ENCODE measurements around the gene RDH14.

Gene RDH14

DNA sequence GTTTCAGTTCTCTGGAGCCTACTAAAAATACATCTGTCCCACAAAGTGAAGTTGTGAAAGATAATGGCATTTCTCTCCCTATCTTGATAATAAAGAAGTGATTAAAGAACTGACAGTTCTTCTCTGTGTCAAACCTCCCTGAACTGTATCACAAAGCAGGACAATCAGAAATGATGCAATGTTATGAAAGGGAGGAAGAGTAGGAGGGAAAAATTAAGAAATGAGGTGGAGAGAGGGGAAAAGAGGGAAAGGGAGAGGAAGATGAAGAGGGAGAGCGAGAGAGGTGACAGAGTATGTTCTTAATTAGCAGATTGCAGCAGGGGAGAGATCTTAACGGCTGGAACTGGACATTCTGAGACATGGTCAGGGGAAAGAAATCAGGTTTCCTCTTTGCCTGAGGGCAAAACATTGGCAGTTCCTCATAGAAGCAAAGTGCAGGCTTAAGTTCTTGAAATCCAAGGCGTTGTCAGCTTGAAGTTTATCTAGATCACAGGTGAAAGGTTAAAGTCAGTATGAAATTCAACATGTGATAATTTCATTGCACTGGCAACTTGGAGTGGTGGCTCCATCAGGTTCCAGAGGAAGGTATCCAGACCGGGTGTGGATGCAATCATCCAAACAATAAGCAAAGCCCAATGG, 54.6 kb downstream of the RDH14 start:
- ChIA-PET CTCF (interaction anchor here (0.6 to 1.1 kb wide), 2 partner anchors 13 to 22 kb away, joined by 3 read pairs; no protein-coding TSS in a partner anchor), POLR2A (no interaction called here)

More for the DNA sequence above, 54.6 kb downstream of the RDH14 start:
- 0 out of 2 replicates have a peak, but pooled peaks cover 3% of the 10 kb centered on the region for H3K4me1 ChIP-seq (ENCODE audit: control insufficient read depth, insufficient read depth, low read length)
- no peak overlapping the region for H3K4me3 ChIP-seq (ENCODE audit: low read depth, low read length)
- H3K27ac ChIP-seq (ENCODE audit: extremely low read depth, low read depth, low read length): no peak overlapping the region
- H3K9me3 ChIP-seq (ENCODE audit: control insufficient read depth, insufficient read depth, low read depth, low read length): no peaks in the 10 kb centered on the region
- TF ChIP-seq ZNF16 (tag by site-specific recombination; IDR thresholded peaks at IDR 0.05; ENCODE audit: low read depth) (no peak), KLF16 (tag by site-specific recombination; IDR thresholded peaks at IDR 0.05) (no peak), ZNF155 (tag by site-specific recombination; IDR thresholded peaks at IDR 0.05) (no peak), PRDM1 (tag by site-specific recombination; IDR thresholded peaks at IDR 0.05) (peak; percentile 52), ZNF837 (tag by site-specific recombination; IDR thresholded peaks at IDR 0.05) (no peak)
- TF ChIP-seq, protein P1, sequence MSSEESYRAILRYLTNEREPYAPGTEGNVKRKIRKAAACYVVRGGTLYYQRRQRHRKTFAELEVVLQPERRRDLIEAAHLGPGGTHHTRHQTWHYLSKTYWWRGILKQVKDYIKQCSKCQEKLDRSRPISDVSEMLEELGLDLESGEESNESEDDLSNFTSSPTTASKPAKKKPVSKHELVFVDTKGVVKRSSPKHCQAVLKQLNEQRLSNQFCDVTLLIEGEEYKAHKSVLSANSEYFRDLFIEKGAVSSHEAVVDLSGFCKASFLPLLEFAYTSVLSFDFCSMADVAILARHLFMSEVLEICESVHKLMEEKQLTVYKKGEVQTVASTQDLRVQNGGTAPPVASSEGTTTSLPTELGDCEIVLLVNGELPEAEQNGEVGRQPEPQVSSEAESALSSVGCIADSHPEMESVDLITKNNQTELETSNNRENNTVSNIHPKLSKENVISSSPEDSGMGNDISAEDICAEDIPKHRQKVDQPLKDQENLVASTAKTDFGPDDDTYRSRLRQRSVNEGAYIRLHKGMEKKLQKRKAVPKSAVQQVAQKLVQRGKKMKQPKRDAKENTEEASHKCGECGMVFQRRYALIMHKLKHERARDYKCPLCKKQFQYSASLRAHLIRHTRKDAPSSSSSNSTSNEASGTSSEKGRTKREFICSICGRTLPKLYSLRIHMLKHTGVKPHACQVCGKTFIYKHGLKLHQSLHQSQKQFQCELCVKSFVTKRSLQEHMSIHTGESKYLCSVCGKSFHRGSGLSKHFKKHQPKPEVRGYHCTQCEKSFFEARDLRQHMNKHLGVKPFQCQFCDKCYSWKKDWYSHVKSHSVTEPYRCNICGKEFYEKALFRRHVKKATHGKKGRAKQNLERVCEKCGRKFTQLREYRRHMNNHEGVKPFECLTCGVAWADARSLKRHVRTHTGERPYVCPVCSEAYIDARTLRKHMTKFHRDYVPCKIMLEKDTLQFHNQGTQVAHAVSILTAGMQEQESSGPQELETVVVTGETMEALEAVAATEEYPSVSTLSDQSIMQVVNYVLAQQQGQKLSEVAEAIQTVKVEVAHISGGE (tag by site-specific recombination; conservative IDR thresholded peaks at IDR 0.05; ENCODE audit: low read depth): no peak
- TF ChIP-seq, protein P2, sequence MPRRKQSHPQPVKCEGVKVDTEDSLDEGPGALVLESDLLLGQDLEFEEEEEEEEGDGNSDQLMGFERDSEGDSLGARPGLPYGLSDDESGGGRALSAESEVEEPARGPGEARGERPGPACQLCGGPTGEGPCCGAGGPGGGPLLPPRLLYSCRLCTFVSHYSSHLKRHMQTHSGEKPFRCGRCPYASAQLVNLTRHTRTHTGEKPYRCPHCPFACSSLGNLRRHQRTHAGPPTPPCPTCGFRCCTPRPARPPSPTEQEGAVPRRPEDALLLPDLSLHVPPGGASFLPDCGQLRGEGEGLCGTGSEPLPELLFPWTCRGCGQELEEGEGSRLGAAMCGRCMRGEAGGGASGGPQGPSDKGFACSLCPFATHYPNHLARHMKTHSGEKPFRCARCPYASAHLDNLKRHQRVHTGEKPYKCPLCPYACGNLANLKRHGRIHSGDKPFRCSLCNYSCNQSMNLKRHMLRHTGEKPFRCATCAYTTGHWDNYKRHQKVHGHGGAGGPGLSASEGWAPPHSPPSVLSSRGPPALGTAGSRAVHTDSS (tag by site-specific recombination; IDR thresholded peaks at IDR 0.05): peak; percentile 52; the same call in 1 of the 2 replicates
- no peaks in the 10 kb centered on the region for H3K36me3 ChIP-seq (ENCODE audit: control insufficient read depth in 2 of 2, insufficient read depth in 1 of 2, low read length in 2 of 2)

All from HEK293 (cell line).